Measurements from ENCODE around the gene ZNF649.
A peak's percentile ranks its signal among the peaks of the same experiment; 100 is the strongest.
"Not testable (repeated sequence)": the region's sequence is repeated elsewhere in the genome, so short reads cannot be mapped to it uniquely, and the experiment has no call there.

ZNF649 gene

DNA sequence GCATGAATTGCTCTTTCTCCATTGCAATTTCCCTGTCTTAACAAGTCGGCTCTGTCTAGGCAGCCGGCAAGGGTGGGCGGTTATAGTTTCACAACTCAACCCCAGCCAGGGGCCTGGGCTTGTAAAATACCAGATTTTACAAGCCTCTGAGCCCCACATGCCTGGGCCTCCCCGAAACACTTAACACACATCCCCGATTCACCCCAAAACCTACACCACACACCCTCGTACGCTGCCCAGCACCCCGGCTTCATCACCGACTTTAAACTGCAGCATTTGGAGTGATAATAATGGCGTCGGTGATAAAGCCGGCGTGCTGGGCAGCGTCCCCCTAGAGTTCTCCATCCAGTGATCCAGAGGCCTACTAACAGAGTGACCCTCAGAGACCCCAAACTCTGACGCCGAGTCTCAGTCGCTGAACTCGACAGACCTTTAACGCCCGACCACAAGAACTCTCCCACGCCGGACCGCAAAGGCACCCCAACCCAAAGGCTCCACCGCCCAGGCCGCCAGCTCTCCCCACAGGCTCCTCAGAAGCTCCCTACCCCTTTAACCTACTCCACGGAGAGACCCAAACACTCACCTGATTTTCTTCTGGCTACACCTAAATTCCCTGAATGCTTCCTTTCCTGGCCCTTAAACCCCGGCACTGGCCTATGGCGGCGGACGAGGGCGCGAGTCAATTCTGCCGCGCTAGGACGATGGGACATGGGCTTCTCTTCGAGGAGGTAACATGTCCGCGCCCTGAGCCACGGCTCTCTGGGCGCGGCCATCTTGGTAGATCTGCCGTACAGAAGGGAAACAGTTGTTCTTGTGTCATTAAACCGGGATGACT is at the start of gene ZNF649:
ZNF649 (minus strand) TSS at position 687 of the 835 bp plus-strand sequence. CDS start 4,910 bp downstream, outside the sequence.
- peak in 1 of 2 experiments; percentile 29 for DNase-seq

DNA sequence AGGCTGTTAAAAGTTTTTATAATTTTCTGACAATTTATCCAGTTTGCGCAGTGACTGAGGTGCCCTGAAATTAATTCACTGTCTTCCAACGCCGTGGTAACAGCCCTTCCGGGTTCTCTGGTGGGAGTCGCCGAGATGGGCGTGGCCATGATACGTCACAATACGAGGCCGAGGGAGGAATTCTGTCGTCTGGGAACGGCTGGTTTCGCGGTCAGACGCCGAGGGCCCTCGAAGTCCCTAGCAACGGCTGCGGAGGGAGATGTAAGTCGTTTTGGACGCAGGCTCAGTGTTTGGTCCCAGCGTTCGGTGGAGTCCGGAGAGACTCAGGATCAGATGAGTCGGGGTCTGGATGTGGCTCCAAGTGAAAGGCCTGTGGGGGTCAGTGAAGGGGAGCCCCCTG is 44.2 kb upstream of the ZNF649 start:
- DNase-seq = no peak

- DNase-seq = no peak
Measured at GRCh38 chr19:51946602-51947001, 41.8 kb upstream of the ZNF649 start.

- DNase-seq = no peak
Measured at GRCh38 chr19:51944798-51945552, 40.2 kb upstream of the ZNF649 start.

DNA sequence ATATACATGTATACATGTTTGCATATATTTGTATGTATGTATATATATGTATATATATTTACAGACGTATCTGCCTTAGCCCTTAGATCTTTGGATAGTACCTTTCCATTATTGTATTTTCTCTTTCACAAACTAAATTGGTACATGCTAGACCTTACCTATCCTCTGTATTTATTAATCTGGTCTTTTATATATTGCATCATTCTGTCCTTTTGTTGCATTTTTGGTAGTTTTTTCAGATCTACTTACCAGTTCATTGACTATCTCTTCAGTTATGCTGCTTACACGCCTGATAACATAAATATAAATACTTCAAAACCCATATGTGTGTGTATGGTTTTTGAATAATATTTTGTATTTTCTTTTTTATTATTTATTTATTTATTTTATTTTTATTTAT is 34.1 kb upstream of the ZNF649 start:
- DNase-seq = no peak

DNA sequence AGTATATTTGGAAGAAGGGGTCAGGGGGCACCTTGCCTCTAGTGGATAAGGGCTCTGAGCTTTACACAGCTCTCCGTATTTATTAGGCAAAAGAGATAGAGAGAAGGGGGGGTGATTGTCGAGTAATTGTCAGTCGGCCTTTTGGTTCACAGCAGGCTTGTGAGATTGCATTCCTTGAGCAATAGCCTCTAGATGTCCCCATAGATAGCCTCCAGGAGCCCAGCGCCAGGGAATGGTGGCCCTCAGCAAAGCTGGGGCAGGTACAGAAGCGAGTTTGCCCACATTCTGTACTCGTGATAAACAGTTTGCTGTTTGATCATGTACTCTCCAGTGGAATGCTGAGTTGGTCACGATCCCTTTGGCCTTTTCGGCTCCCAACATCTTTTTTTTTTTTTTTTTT is 27.1 kb upstream of the ZNF649 start:
- no peak for DNase-seq

DNA sequence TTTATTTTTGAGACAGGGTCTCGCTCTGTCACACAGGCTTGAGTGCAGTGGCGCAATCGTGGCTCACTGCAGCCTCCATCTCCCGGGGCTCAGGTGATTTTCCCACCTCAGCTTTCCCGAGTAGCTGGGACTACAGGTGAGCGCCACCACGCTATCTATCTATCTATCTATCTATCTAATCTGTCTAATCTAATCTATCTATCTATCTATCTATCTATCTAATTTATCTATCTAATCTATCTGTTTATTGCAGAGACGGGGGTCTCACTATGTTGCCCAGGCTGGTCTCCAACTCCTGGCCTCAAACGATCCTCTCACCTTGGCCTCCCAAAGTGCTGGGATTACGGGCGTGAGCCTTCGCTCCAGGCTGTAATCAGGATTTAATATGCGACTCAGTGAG is 23.0 kb upstream of the ZNF649 start:
- no peak for DNase-seq

GRCh38 chr19:51926784-51927741 is 22.2 kb upstream of the ZNF649 start, which contains the start of gene ZNF613:
Gene ZNF613, plus strand, starts transcription at chr19:51927472. Its CDS starts 8,749 bp downstream, at chr19:51936221.
- DNase-seq = peak; percentile 44 to 88

- DNase-seq = no peak
Measured at GRCh38 chr19:51926426-51926783, 21.6 kb upstream of the ZNF649 start.

DNA sequence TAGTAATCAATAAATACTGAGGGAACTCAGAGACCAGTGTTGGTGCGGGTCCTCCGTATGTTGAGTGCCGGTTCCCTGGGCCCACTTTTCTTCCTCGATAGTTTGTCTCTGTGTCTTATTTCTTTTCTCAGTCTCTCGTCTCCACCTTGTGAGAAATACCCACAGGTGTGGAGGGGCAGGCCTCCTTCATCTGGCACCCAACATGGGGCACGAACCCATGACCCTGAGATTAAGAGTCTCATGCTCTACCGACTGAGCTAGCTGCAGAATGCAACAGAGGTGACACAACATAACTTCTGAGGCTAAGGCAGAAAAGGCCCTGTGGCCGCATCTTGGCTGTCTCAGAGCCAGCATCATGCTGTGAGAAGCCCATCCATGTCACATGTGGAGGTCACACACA is 17.1 kb upstream of the ZNF649 start:
- no peak for DNase-seq

DNA sequence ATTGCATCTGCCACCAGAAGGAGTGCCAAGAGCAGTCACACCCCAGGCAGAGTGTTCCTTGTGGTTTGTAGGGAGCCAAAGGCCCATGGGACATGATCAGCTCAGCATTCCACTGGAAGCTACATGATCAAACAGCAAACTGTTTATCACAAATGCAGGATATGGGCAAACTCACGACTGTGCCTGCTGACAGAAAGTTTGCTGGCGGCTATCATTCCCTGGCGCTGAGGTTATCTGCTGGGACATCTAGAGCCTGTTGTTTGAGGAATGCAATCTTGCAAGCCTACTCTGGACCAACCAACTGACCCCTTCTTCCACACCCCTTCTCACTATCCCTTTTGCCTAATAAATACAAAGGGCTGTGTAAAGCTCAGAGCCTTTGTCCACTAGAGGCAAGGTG is 14.8 kb upstream of the ZNF649 start:
- DNase-seq = no peak

GRCh38 chr19:51916167-51916566 is 11.3 kb upstream of the ZNF649 start:
- no peak for DNase-seq

GRCh38 chr19:51915324-51915867 is 10.6 kb upstream of the ZNF649 start:
- no peak for DNase-seq

- DNase-seq = not testable (repeated sequence)
Measured at GRCh38 chr19:51907981-51908380, 3.2 kb upstream of the ZNF649 start.

- DNase-seq = not testable (repeated sequence)
Measured at GRCh38 chr19:51906108-51906507, 1.3 kb upstream of the ZNF649 start.

GRCh38 chr19:51905639-51906038 is 822 bp upstream of the ZNF649 start:
- DNase-seq = not testable (repeated sequence)

- DNase-seq = no peak
Measured at GRCh38 chr19:51905206-51905605, 389 bp upstream of the ZNF649 start.

GRCh38 chr19:51903192-51903591 is 1.6 kb downstream of the ZNF649 start:
- DNase-seq = no peak

DNA sequence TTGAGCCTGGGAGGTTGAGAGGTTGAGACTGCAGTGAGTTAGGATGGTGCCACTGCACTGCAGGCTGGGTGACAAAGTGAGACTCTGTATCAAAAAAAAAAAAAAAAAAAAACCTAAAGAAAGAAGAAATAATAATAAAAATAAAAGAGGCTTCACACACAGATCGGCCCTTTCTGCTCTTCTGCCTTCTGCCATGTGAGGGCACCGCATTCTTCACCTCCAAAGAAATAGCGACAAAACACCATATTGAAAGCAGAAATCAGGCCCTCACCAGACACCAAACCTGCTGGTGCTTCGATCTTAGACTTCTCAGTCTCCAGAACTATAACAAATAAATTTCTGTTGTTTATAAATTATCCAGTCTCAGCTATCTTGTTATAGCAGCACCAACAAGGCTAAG is 3.0 kb downstream of the ZNF649 start:
- DNase-seq = no peak

GRCh38 chr19:51891193-51891747 is 13.5 kb downstream of the ZNF649 start:
- DNase-seq = no peak

DNA sequence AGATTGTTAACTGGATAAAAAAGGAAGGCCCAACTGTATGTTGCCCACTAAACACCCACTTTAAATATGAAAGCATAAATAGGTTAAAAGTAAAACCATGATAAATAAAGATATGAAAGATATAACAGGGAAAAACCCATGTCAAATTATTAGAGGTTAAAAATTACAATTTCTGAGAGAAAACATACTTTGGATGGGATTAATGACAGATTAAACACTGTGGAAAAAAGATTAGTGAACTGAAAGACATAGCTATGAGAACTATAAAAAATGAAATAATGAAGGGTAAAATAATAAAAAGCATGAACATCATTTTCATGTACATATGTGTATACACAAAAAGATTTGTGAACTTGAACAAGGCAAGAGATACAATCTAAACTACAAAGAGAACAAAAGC is 14.9 kb downstream of the ZNF649 start:
- DNase-seq = no peak
